ENCODE data around the gene FSTL4. TPM values are rescaled to one million over a fixed set of nuclear protein-coding genes. Genes with fewer than 3 reads are reported as not detected.

FSTL4 gene
- total RNA-seq, 4 donors from 2014 or later: 0.27 to 1.6 (median 0.35) TPM; not detected in 1

DNA sequence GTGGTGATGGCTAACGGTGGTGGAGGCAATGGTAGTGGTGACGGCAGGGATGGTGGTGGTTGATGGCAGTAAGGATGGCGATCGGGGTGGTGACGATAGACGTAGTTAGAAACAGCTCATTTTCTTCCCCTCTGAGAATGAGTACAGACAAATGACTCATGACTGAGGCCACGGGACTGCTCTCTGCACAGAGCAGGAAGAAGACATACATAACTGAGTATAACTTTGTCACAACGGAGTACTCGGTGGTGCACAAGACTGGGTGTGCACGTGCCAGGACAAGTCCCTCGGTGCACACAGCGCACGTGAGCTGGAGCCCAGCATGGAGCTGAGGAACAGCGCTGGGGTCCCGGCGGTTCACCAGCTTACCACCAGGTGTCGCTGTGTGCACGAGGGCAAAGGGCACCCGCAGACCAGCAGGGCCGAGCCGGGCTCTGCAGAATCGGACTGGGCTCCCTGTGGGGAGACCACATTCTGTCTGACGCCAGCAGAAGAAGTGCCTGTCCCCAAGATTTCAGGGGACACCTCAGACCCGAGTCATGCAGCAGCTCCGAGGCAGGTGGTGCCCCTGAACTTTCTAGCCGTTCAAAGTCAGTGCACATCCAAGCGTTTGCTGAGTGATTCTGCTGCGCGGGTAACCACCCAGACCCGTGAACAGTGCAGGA lies 188.6 kb downstream of the FSTL4 start:
- Histone ChIP-seq H3K9me3 (no peaks in the 10 kb centered on the region), H3K27ac (no peak overlapping the region), H3K4me1 (no peaks in the 10 kb centered on the region), H3K4me3 (no peak overlapping the region), H3K27me3 (no peaks in the 10 kb centered on the region), H3K36me3 (no peaks in the 10 kb centered on the region)
- TF ChIP-seq, protein P1, sequence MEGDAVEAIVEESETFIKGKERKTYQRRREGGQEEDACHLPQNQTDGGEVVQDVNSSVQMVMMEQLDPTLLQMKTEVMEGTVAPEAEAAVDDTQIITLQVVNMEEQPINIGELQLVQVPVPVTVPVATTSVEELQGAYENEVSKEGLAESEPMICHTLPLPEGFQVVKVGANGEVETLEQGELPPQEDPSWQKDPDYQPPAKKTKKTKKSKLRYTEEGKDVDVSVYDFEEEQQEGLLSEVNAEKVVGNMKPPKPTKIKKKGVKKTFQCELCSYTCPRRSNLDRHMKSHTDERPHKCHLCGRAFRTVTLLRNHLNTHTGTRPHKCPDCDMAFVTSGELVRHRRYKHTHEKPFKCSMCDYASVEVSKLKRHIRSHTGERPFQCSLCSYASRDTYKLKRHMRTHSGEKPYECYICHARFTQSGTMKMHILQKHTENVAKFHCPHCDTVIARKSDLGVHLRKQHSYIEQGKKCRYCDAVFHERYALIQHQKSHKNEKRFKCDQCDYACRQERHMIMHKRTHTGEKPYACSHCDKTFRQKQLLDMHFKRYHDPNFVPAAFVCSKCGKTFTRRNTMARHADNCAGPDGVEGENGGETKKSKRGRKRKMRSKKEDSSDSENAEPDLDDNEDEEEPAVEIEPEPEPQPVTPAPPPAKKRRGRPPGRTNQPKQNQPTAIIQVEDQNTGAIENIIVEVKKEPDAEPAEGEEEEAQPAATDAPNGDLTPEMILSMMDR (IDR thresholded peaks at IDR 0.05): peak; percentile 54 to 89 (median 86)
- TF ChIP-seq POLR2A (IDR thresholded peaks at IDR 0.05): no peak
- DNase-seq: peak; percentile 47 to 82 (median 77)

DNA sequence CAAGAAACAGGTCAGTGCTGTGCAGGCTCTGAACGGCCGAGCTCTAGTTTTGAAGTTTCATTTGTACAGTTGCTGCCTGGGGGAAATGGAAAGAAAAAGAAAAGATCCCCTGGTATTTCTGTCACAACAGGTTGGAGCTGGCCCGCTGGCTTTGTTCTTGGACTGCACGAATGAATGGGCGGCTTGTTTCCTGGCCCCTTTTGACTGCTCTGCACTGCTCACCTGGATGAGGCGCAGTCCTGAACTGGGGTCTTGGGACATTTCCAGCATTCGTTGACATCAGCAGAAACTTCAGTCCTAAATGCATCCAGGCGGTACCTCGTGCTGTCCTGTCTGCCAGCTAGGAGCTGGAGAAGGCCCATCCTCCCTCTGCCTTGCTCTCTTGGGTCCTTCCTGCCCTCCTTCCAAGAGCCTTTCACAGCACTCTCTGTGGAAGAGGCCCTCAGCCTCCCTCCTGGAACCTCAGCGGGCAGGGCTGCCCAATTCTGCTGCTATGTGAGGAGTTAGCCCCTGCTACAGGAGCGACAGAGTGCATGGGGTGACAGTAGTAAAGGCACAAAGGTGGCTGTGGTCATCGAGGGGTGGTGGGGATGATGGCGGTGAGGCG lies 189.2 kb downstream of the FSTL4 start:
- Histone ChIP-seq H3K27ac (no peak overlapping the region), H3K9me3 (no peaks in the 10 kb centered on the region), H3K4me1 (no peaks in the 10 kb centered on the region), H3K4me3 (no peak overlapping the region), H3K27me3 (no peaks in the 10 kb centered on the region), H3K36me3 (no peaks in the 10 kb centered on the region)
- no peak for DNase-seq
- TF ChIP-seq, protein P1 (IDR thresholded peaks at IDR 0.05): no peak
- no peak for TF ChIP-seq POLR2A (IDR thresholded peaks at IDR 0.05)

DNA sequence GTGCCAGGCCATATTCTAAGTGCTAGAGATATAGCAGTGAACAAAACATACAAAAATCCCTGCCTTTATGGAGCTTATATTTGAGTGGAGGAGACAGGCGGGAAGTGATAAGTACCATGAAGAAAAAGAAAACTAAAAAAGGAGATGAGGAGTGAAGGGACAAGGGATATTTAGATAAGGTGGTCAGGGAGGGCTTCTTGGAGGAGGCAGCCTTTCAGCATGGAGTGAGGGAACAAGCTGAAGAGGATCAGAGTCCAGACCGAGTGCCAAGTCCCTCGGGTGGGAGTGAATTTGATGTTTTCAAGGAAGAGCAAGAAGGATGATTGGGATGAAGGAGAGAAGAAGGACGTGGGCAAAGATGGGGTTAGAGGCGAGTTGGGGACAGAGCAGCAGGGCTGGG lies 190.5 kb downstream of the FSTL4 start:
- H3K27me3 ChIP-seq: no peaks in the 10 kb centered on the region
- no peak for DNase-seq
- TF ChIP-seq POLR2A (IDR thresholded peaks at IDR 0.05): no peak
- TF ChIP-seq, protein P1 (IDR thresholded peaks at IDR 0.05): no peak
- H3K9me3 ChIP-seq: no peaks in the 10 kb centered on the region
- no peak overlapping the region for H3K4me3 ChIP-seq
- H3K36me3 ChIP-seq: no peaks in the 10 kb centered on the region
- no peak overlapping the region for H3K27ac ChIP-seq
- no peaks in the 10 kb centered on the region for H3K4me1 ChIP-seq

DNA sequence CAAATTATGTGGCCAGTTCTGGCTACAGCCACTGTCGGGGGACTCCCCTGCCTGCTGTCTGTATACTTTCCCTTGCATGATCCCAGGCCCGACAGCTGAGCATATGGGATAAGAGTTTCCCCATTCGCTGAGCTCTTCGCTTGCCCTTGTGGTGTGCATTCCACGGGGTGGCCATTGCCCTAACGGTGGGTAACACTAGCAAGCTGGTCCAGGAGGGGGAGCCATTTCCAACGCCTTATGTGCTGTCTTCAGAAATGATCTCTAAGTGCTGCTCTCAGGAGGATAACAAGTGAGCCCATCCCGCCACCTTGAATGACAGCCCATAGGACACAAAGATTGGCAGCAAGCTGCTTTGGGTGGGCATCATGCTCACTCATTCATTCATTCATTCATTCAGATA lies 190.9 kb downstream of the FSTL4 start:
- Histone ChIP-seq H3K27me3 (no peaks in the 10 kb centered on the region), H3K4me1 (no peaks in the 10 kb centered on the region), H3K27ac (no peak overlapping the region), H3K4me3 (no peak overlapping the region), H3K9me3 (no peaks in the 10 kb centered on the region), H3K36me3 (no peaks in the 10 kb centered on the region)
- no peak for DNase-seq
- TF ChIP-seq POLR2A (IDR thresholded peaks at IDR 0.05): no peak
- TF ChIP-seq, protein P1 (IDR thresholded peaks at IDR 0.05): peak in 1 of 6 experiments; percentile 5

DNA sequence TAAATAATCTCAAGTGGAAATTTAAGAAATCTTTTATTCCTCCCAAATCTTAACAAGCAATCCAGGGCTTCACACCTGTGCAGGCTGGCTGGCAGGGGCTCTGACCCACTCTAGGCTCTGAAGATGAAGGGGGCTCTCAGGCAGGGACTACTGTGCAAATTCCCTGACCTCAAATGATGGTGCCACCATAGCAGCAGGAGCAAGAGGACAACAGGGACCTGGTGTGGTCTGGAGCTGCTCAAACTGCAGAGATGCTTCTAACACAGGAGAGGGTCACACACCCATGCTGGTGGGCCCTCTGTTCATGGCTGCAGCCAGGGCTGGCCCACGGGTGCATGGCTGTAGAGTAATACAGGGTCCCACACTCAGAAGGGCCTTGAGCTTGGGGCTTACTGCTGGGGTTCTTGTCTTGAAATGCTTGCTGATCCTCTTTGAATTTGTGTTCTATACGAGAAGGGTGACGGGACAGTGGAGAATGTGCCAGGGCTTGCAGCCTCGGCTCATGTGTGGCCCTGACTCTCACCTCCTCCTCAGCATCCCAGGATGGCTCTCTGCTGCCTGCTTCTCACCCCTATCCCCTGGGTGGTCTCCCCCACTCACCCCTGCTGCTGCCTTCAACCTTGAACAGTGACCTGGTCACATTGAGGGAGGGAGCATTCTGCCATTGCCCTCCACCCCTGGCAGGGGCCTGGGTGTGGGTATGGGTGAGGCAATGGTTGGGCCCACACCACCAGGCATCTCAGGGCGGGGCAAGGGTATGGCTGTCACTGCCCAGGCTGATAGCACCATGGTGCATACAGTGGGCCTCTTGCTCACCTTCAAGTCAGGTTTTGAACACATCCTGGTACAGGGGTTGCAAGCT lies 191.7 kb downstream of the FSTL4 start:
- no peak for DNase-seq
- no peak overlapping the region for H3K4me3 ChIP-seq
- no peaks in the 10 kb centered on the region for H3K9me3 ChIP-seq

More for the DNA sequence above, 191.7 kb downstream of the FSTL4 start:
- Histone ChIP-seq H3K36me3 (no peaks in the 10 kb centered on the region), H3K27ac (no peak overlapping the region), H3K27me3 (no peaks in the 10 kb centered on the region), H3K4me1 (no peaks in the 10 kb centered on the region)
- TF ChIP-seq, protein P1 (IDR thresholded peaks at IDR 0.05): no peak
- no peak for TF ChIP-seq POLR2A (IDR thresholded peaks at IDR 0.05)

Measured in Peyer's patch (tissue), 4 donors.